Upper lobe of left lung (tissue), 4 donors: ENCODE measurements around the gene TMCC1.

Experiments used
- CTCF ChIP-seq, 6 experiments: fragments of 450-650 bp in 4 of 6; fragments of 200-600 bp in 2 of 6; sonication (generic) in 2 of 6; IDR thresholded peaks; one replicate each; pipeline ENCODE4 v1.5.1; 2016 to 2019; ENCODE audit warnings: antibody characterized with exemption in 6 of 6
- EP300 ChIP-seq, 4 donors: sonication (generic); formaldehyde crosslinking; IDR thresholded peaks; one replicate each; pipeline ENCODE4 v1.5.1; 2017; ENCODE audit warnings: antibody characterized with exemption in 4 of 4, control low read depth in 2 of 4
- POLR2A ChIP-seq, 4 donors: fragments of 450-650 bp; IDR thresholded peaks; one replicate each; pipeline ENCODE4 v1.5.1; 2016 to 2017; ENCODE audit warnings: antibody characterized with exemption in 4 of 4, mild to moderate bottlenecking in 2 of 4
- POLR2AphosphoS5 ChIP-seq, 2 donors: sonication (generic); formaldehyde crosslinking; IDR thresholded peaks; one replicate each; pipeline ENCODE4 v1.5.1; 2017; ENCODE audit warnings: antibody characterized with exemption in 2 of 2

GRCh38 chr3:129893581-129894070 is at the start of gene TMCC1:
- TF ChIP-seq POLR2A (IDR thresholded peaks at IDR 0.05) (no peak), CTCF (IDR thresholded peaks at IDR 0.05) (peak in 1 of 6 experiments; percentile 19), POLR2AphosphoS5 (IDR thresholded peaks at IDR 0.05) (peak in 1 of 2 donors; percentile 4), EP300 (IDR thresholded peaks at IDR 0.05) (no peak)
